ENCODE results near the gene DDX54.

DDX54 gene

GRCh38 chr12:113116875-113117274 is 68.4 kb downstream of the DDX54 start:
- DNase-seq (ENCODE audit: low spot score), result no peak

GRCh38 chr12:113115455-113116126 is 69.7 kb downstream of the DDX54 start:
- DNase-seq (ENCODE audit: low spot score), result no peak

DNA sequence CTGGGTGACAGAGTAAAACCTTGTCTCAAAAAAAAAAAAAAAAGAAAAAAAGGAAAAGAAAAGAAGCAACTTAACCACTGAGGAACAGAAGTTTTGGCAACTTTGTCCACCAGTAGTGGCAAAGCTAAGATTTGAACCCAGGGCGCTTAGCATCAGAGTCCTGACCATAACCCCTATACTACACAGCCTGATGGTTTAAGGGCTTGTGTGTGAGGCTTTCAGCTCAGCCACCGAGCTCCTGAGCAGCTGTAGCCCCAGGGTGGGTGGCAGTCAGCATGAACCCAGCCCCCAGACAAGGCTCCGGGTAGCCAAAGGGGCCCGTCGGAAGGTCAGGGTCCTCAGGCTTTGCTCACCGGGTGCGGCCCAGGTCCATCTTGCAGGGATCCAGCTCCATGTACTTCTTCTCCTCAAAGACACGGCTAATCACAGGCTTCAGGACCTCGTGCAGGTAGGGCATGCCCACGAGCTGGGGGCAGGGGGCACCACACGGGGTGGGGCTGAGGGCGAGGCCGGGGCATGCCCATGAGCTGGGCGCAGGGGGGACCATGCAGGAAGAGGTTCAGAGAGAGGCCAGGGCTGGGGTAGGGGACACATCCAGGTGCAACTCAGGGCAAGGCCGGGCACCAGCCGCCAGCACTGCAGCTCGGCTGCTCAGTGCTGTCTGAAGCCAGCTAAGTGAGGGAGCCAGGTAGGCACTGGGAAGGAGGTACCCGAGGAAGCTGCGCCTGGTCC is 70.7 kb downstream of the DDX54 start:
- no peak for DNase-seq (ENCODE audit: low spot score)

DNA sequence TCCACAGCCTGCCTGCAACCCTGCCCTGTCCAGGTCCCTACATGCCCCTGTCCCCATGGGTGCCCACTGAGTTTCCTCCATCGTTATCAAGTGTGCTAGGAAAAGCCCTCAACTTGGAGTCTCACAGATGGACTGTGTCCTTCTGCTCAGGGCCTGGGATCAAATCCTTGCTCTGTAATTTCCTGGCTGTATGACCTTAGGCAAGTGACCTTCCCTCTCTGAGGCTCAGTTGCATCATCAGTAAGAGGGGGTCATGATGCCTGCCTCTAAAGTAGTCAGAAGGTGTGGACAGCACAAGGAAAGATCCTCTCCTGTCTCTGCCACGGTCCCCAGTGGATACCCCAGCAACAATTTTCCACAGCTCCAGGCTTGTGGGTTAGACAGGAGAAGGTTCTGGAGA is 71.9 kb downstream of the DDX54 start:
- DNase-seq (ENCODE audit: low spot score), result no peak

DNA sequence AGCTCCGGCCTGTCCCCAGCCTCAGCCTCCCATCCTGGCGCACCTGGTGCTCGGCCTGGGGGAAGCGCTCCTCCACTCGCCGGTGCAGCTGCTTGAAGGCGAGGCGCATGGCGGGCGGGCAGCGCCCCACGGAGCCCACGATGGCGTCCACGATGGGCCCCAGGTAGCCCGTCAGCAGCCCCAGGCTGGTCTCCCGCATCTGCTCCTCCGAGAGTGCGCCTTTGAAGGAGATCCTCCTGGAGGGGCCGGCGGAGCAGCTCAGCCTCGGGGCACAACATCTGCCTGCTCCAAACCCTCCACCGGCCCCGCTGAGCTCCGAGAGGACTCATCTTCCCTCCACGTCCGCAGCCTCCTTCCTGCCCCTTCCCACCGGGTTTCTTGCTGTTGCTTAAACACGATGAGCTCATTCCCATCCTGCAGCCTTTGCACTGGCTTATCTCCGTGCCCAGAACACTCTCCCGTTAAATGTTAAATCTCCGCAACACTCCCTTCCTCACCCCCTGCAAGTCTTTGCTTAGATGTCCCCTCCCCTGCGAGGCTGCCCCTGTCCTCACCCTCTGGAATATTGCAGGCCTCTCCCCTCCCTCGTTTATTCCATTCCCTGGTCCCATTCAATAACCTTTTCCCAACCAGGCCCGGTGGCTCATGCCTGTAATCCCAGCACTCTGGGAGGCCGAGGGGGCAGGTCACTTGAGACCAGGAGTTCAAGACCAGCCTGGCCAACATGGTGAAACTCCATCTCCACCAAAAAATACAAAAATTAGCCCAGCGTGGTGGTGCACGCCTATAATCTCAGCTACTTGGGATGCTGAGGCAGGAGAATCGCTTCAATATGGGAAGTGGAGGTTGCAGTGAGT is 73.0 kb downstream of the DDX54 start:
- no peak for DNase-seq (ENCODE audit: low spot score)

- DNase-seq (ENCODE audit: low spot score), result no peak
These were observed 74.0 kb downstream of the DDX54 start for GRCh38 chr12:113111247-113111646.

DNA sequence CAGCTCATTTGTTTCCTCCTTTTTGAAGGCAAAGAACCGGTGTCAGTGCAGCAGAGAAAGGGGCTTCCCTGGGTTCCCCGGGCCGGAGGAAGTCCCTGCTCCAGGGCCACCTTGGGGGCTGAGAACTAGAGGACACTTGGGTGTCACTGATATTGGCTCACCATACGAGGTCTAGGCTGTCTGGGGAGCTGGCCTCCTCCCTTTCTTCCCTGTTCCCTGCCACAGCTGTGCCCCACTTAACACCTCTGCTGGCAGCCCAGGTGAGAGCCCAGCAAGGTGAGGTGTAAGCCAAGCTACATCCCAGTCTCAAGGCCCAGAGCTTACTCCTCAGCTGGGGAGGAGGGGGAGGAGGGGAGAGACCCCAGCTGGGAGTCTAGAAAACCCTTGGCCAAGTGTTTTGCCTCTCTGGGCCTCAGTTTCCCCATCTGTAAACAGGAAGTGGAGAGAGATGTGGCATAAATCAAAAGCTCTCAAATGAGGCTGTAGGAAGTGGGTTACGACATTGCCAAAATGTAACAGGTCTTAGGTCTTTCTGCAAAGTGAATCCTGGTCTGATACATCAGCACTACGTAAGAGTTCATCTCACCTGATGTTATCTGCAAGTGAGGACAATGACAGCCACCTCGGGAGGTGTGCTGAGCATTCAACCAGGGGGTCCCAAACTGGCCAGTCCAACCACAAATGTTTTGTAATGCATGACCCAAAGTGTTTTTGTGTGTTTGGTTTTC is 75.2 kb downstream of the DDX54 start:
- DNase-seq (ENCODE audit: low spot score), result no peak

- no peak for DNase-seq (ENCODE audit: low spot score)
These were observed 75.9 kb downstream of the DDX54 start for GRCh38 chr12:113109360-113109759.

DNA sequence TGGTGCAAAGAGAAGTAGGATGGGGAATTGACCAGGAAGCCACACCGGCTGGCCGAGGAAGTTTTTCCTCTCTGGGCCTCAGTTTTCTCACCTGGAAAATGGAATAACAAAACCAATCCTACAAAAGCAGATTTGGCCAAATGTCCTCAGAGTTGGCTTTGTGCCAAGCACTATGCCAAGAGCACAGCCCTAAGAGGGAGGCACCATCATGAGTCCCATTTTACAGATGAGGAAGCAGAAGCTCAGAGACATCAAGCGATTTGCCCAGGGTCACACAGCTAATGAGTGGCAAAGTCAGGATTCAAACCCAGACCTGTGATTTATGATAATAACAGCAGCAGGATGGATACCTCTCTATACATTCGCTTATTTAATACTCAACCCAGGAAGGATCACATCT is 77.0 kb downstream of the DDX54 start:
- no peak for DNase-seq (ENCODE audit: low spot score)

Data from left forelimb (tissue), 1 donor.